Measurements from ENCODE around the gene CRY2.

GRCh38 chr11:45834298-45834756 is 12.9 kb upstream of the CRY2 start:
- TF ChIP-seq SP1 (IDR thresholded peaks at IDR 0.05) (no peak), CTCF (IDR thresholded peaks at IDR 0.05; ENCODE audit: low read depth, low read length, missing input control) (no peak), GABPA (IDR thresholded peaks at IDR 0.05 in 1 of 2, conservative IDR thresholded peaks at IDR 0.05 in 1 of 2) (no peak), EGR1 (IDR thresholded peaks at IDR 0.05; ENCODE audit: low read depth in 2 of 2) (no peak), ZBTB33 (IDR thresholded peaks at IDR 0.05) (no peak), ATF3 (IDR thresholded peaks at IDR 0.05) (no peak), YY1 (IDR thresholded peaks at IDR 0.05) (no peak), RAD21 (IDR thresholded peaks at IDR 0.05) (no peak), HNF4G (IDR thresholded peaks at IDR 0.05) (no peak), JUND (IDR thresholded peaks at IDR 0.05) (no peak), REST (IDR thresholded peaks at IDR 0.05) (no peak)

Measured in liver (tissue), 3 donors.